GM23338 (cell line): ENCODE results near the gene CNTN3. TPM values are rescaled to one million over a fixed set of nuclear protein-coding genes. Genes with fewer than 3 reads are reported as not detected.

ENCODE experiments used
- ATAC-seq: fragments of 200-7000 bp; cut with Tn5 transposase; 3 replicates; pipeline ENCODE4 v1.9.1; 2020
- DNase-seq: peaks from one replicate; pipeline ENCODE4 v3.0.0-alpha.2; 2015; ENCODE audit warnings: low spot score
- H2AFZ ChIP-seq: fragments of 200-600 bp; sonication (generic); 2 replicates; pipeline ENCODE4 v1.8.0; 2016; ENCODE audit warnings: antibody characterized with exemption, mild to moderate bottlenecking, moderate library complexity
- H3F3A ChIP-seq: fragments of 200-600 bp; sonication (generic); replicated peaks from 2 replicates; pipeline ENCODE4 v1.8.0; 2017; ENCODE audit warnings: antibody characterized with exemption, mixed run types, low read depth
- H3K27ac ChIP-seq: fragments of 200-600 bp; sonication (generic); 2 replicates; pipeline ENCODE4 v1.6.1; 2016; ENCODE audit warnings: low read depth
- H3K27me3 ChIP-seq: fragments of 200-600 bp; sonication (generic); 2 replicates; pipeline ENCODE4 v1.8.0; 2016; ENCODE audit warnings: mild to moderate bottlenecking, mixed run types, moderate library complexity; ENCODE audit not compliant: insufficient read depth
- H3K36me3 ChIP-seq: fragments of 200-600 bp; sonication (generic); 2 replicates; pipeline ENCODE4 v1.8.0; 2016; ENCODE audit warnings: mild to moderate bottlenecking; ENCODE audit not compliant: insufficient read depth
- H3K4me1 ChIP-seq: fragments of 200-600 bp; sonication (generic); 2 replicates; pipeline ENCODE4 v1.8.0; 2016; ENCODE audit warnings: mild to moderate bottlenecking, moderate library complexity; ENCODE audit not compliant: insufficient read depth
- H3K4me2 ChIP-seq: fragments of 200-600 bp; sonication (generic); 2 replicates; pipeline ENCODE4 v1.7.1; 2017; ENCODE audit warnings: mixed run types
- H3K4me3 ChIP-seq: fragments of 200-600 bp; sonication (generic); 2 replicates; pipeline ENCODE4 v1.6.1; 2016; ENCODE audit warnings: mixed run types
- H3K79me2 ChIP-seq: fragments of 200-600 bp; sonication (generic); replicated peaks from 2 replicates; pipeline ENCODE4 v1.8.0; 2017; ENCODE audit warnings: mild to moderate bottlenecking; ENCODE audit not compliant: insufficient read depth
- H3K9me2 ChIP-seq: fragments of 200-600 bp; sonication (generic); 2 replicates; pipeline ENCODE4 v1.8.0; 2017; ENCODE audit not compliant: insufficient read depth
- H4K20me1 ChIP-seq: fragments of 200-600 bp; sonication (generic); replicated peaks from 2 replicates; pipeline ENCODE4 v1.8.0; 2017; ENCODE audit warnings: mild to moderate bottlenecking; ENCODE audit not compliant: insufficient read depth
- H3K27ac Mint-ChIP-seq: 2 replicates; pipeline ENCODE4 v1.8.0; 2020; ENCODE audit warnings: inconsistent platforms, mild to moderate bottlenecking, moderate library complexity, mixed read lengths
- H3K27me3 Mint-ChIP-seq: 3 replicates; pipeline ENCODE4 v1.8.0; 2022; ENCODE audit warnings: low read depth, mild to moderate bottlenecking, moderate library complexity, mixed read lengths, inconsistent platforms; ENCODE audit not compliant: insufficient read depth, poor library complexity
- H3K36me3 Mint-ChIP-seq: 3 replicates; pipeline ENCODE4 v1.8.0; 2021; ENCODE audit warnings: low read depth, mild to moderate bottlenecking, inconsistent platforms, moderate library complexity, mixed read lengths
- H3K4me1 Mint-ChIP-seq: 3 replicates; pipeline ENCODE4 v1.8.0; 2020; ENCODE audit warnings: mild to moderate bottlenecking, inconsistent platforms, mixed read lengths
- H3K4me3 Mint-ChIP-seq: 3 replicates; pipeline ENCODE4 v1.8.0; 2021; ENCODE audit warnings: moderate library complexity, mild to moderate bottlenecking, inconsistent platforms, mixed read lengths
- H3K9me3 Mint-ChIP-seq: 3 replicates; pipeline ENCODE4 v1.8.0; 2020; ENCODE audit warnings: moderate library complexity, mild to moderate bottlenecking, inconsistent platforms, mixed read lengths
- POLR2AphosphoS5 ChIP-seq: IDR thresholded peaks from 2 replicates; pipeline ENCODE4 v1.6.1; 2016; ENCODE audit warnings: antibody characterized with exemption, low read depth
- polyA plus RNA-seq: library from polyadenylated mRNA; unstranded; fragments of >200 nt; fragmentation: Nextera tagmentation; extraction: Ambion mirVana; gene quantifications from 2 replicates; pipeline ENCODE4 v1.2.1, GENCODE V29; 2016
- total RNA-seq: library from RNA; depleted of rRNA; stranded (reverse); fragments of >200 nt; shearing (Covaris generic); gene quantifications from 2 replicates; pipeline ENCODE4 v1.2.3, GENCODE V29; 2014
- TF ChIP-seq, protein P1 (sequence below): fragments of 250-450 bp; sonication (Bioruptor Pico); IDR thresholded peaks from 2 replicates; pipeline ENCODE4 v1.5.0; 2020; ENCODE audit warnings: mild to moderate bottlenecking, moderate library complexity
- TF ChIP-seq, protein P2 (sequence below): IDR thresholded peaks from one replicate; pipeline ENCODE4 v1.6.1; 2018; ENCODE audit warnings: antibody characterized with exemption; ENCODE audit not compliant: unreplicated experiment

CNTN3 gene
- total and polyA plus RNA-seq, 2 experiments from 2014 or later, result 0.05 to 0.24 TPM

- no peak overlapping the region for H3K4me3 ChIP-seq
- Mint-ChIP-seq H3K4me1 (no peaks in the 10 kb centered on the region; the same call in 1 of the 3 replicates), H3K9me3 (no peaks in the 10 kb centered on the region), H3K36me3 (no peaks in the 10 kb centered on the region), H3K27ac (no peak overlapping the region), H3K27me3 (peaks cover 9% of the 10 kb centered on the region), H3K4me3 (no peak overlapping the region)
- H3K79me2 ChIP-seq, result no peaks in the 10 kb centered on the region
- peaks cover 4% of the 10 kb centered on the region; the same call in 1 of the 2 replicates for H3K9me2 ChIP-seq
- no peaks in the 10 kb centered on the region for H3K36me3 ChIP-seq
- DNase-seq (no peak), ATAC-seq (no peak)
- H3K27ac ChIP-seq, result no peak overlapping the region
- H3F3A ChIP-seq, result no peaks in the 10 kb centered on the region
- H3K4me1 ChIP-seq, result no peaks in the 10 kb centered on the region
- H4K20me1 ChIP-seq, result no peaks in the 10 kb centered on the region
- no peak overlapping the region for H3K4me2 ChIP-seq
- TF ChIP-seq, protein P1, sequence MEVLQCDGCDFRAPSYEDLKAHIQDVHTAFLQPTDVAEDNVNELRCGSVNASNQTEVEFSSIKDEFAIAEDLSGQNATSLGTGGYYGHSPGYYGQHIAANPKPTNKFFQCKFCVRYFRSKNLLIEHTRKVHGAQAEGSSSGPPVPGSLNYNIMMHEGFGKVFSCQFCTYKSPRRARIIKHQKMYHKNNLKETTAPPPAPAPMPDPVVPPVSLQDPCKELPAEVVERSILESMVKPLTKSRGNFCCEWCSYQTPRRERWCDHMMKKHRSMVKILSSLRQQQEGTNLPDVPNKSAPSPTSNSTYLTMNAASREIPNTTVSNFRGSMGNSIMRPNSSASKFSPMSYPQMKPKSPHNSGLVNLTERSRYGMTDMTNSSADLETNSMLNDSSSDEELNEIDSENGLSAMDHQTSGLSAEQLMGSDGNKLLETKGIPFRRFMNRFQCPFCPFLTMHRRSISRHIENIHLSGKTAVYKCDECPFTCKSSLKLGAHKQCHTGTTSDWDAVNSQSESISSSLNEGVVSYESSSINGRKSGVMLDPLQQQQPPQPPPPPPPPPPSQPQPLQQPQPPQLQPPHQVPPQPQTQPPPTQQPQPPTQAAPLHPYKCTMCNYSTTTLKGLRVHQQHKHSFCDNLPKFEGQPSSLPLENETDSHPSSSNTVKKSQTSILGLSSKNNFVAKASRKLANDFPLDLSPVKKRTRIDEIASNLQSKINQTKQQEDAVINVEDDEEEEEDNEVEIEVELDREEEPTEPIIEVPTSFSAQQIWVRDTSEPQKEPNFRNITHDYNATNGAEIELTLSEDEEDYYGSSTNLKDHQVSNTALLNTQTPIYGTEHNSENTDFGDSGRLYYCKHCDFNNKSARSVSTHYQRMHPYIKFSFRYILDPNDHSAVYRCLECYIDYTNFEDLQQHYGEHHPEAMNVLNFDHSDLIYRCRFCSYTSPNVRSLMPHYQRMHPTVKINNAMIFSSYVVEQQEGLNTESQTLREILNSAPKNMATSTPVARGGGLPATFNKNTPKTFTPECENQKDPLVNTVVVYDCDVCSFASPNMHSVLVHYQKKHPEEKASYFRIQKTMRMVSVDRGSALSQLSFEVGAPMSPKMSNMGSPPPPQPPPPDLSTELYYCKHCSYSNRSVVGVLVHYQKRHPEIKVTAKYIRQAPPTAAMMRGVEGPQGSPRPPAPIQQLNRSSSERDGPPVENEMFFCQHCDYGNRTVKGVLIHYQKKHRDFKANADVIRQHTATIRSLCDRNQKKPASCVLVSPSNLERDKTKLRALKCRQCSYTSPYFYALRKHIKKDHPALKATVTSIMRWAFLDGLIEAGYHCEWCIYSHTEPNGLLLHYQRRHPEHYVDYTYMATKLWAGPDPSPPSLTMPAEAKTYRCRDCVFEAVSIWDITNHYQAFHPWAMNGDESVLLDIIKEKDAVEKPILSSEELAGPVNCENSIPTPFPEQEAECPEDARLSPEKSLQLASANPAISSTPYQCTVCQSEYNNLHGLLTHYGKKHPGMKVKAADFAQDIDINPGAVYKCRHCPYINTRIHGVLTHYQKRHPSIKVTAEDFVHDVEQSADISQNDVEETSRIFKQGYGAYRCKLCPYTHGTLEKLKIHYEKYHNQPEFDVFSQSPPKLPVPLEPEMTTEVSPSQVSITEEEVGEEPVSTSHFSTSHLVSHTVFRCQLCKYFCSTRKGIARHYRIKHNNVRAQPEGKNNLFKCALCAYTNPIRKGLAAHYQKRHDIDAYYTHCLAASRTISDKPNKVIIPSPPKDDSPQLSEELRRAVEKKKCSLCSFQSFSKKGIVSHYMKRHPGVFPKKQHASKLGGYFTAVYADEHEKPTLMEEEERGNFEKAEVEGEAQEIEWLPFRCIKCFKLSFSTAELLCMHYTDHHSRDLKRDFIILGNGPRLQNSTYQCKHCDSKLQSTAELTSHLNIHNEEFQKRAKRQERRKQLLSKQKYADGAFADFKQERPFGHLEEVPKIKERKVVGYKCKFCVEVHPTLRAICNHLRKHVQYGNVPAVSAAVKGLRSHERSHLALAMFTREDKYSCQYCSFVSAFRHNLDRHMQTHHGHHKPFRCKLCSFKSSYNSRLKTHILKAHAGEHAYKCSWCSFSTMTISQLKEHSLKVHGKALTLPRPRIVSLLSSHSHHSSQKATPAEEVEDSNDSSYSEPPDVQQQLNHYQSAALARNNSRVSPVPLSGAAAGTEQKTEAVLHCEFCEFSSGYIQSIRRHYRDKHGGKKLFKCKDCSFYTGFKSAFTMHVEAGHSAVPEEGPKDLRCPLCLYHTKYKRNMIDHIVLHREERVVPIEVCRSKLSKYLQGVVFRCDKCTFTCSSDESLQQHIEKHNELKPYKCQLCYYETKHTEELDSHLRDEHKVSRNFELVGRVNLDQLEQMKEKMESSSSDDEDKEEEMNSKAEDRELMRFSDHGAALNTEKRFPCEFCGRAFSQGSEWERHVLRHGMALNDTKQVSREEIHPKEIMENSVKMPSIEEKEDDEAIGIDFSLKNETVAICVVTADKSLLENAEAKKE (CRISPR knock-in tag), result no peak
- TF ChIP-seq, protein P2, sequence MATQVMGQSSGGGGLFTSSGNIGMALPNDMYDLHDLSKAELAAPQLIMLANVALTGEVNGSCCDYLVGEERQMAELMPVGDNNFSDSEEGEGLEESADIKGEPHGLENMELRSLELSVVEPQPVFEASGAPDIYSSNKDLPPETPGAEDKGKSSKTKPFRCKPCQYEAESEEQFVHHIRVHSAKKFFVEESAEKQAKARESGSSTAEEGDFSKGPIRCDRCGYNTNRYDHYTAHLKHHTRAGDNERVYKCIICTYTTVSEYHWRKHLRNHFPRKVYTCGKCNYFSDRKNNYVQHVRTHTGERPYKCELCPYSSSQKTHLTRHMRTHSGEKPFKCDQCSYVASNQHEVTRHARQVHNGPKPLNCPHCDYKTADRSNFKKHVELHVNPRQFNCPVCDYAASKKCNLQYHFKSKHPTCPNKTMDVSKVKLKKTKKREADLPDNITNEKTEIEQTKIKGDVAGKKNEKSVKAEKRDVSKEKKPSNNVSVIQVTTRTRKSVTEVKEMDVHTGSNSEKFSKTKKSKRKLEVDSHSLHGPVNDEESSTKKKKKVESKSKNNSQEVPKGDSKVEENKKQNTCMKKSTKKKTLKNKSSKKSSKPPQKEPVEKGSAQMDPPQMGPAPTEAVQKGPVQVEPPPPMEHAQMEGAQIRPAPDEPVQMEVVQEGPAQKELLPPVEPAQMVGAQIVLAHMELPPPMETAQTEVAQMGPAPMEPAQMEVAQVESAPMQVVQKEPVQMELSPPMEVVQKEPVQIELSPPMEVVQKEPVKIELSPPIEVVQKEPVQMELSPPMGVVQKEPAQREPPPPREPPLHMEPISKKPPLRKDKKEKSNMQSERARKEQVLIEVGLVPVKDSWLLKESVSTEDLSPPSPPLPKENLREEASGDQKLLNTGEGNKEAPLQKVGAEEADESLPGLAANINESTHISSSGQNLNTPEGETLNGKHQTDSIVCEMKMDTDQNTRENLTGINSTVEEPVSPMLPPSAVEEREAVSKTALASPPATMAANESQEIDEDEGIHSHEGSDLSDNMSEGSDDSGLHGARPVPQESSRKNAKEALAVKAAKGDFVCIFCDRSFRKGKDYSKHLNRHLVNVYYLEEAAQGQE, result no peak
- no peak for TF ChIP-seq POLR2AphosphoS5
- no peak overlapping the region for H2AFZ ChIP-seq
- no peaks in the 10 kb centered on the region for H3K27me3 ChIP-seq
These were observed 43.3 kb downstream of the CNTN3 start for GRCh38 chr3:74571118-74571517.
